Sigmoid colon (tissue), 7 donors: ENCODE measurements around the gene DPM2. TPM values are rescaled to one million over a fixed set of nuclear protein-coding genes. Genes with fewer than 3 reads are reported as not detected.
A peak's percentile ranks its signal among the peaks of the same experiment; 100 is the strongest.

ENCODE experiments used
- DNase-seq: peaks from one replicate; pipeline ENCODE4 v3.0.0-alpha.2; 2019
- H3K27ac ChIP-seq, 4 donors: fragments of 200-600 bp; sonication (generic); one replicate each; pipeline ENCODE4 v1.5.1; 2016 to 2019; ENCODE audit warnings: mild to moderate bottlenecking in 1 of 4
- H3K27me3 ChIP-seq, 3 donors: fragments of 200-600 bp; sonication (generic); one replicate each; pipeline ENCODE4 v1.5.1; 2019; ENCODE audit warnings: mild to moderate bottlenecking in 1 of 3
- H3K36me3 ChIP-seq, 4 donors: fragments of 200-600 bp; sonication (generic); one replicate each; pipeline ENCODE4 v1.5.1; 2016 to 2019
- H3K4me1 ChIP-seq, 4 donors: fragments of 200-600 bp; sonication (generic); one replicate each; pipeline ENCODE4 v1.5.1; 2017 to 2019
- H3K4me3 ChIP-seq, 4 donors: fragments of 200-600 bp; sonication (generic); one replicate each; pipeline ENCODE4 v1.5.1; 2017 to 2019; ENCODE audit warnings: mild to moderate bottlenecking in 2 of 4, moderate library complexity in 1 of 4
- H3K9me3 ChIP-seq, 4 donors: fragments of 200-600 bp in 3 of 4; sonication (generic) in 3 of 4; one replicate each; pipeline versions ENCODE4 v1.5.1 to v1.6.1; 2013 to 2019
- CTCF ChIP-seq, 4 experiments: fragments of 450-650 bp in 3 of 4; fragments of 200-600 bp in 1 of 4; IDR thresholded peaks; one replicate each; pipeline ENCODE4 v1.5.1; 2016 to 2019; ENCODE audit warnings: antibody characterized with exemption in 4 of 4, mild to moderate bottlenecking in 3 of 4, moderate library complexity in 2 of 4
- EP300 ChIP-seq, 4 donors: sonication (generic); formaldehyde crosslinking; IDR thresholded peaks; one replicate each; pipeline ENCODE4 v1.6.1; 2017; ENCODE audit warnings: antibody characterized with exemption in 4 of 4
- POLR2A ChIP-seq, 2 donors: fragments of 450-650 bp; IDR thresholded peaks; one replicate each; pipeline ENCODE4 v1.6.1; 2016; ENCODE audit warnings: antibody characterized with exemption in 2 of 2, mild to moderate bottlenecking in 2 of 2, moderate library complexity in 2 of 2
- POLR2AphosphoS5 ChIP-seq, 4 donors: sonication (generic); formaldehyde crosslinking; IDR thresholded peaks; one replicate each; pipeline ENCODE4 v1.6.1; 2017; ENCODE audit warnings: antibody characterized with exemption in 4 of 4
- WGBS, 2 donors: extraction: QIAGEN DNeasy Blood & Tissue Kit; methylation state at CpG; one replicate each; pipeline ENCODE4 v1.1.7; 2013; 5-methylcytosine and 5-hydroxymethylcytosine counted together
- intact Hi-C: fragments of 100-400 bp; cut with DNase I; formaldehyde crosslinking; loops from one replicate; pipeline ENCODE4 v1.15.1; 2023
- polyA plus RNA-seq, 3 donors: library from polyadenylated mRNA; stranded (reverse); fragments of 200-250 nt; gene quantifications; one replicate each; pipeline ENCODE4 v1.2.3, GENCODE V29; 2013
- total RNA-seq, 4 donors: library from RNA; depleted of rRNA; stranded (reverse); fragments of >200 nt; gene quantifications; one replicate each; pipeline ENCODE4 v1.1.0, GENCODE V29; 2016
- donor health status: healthy with polysubstance abuse.
- donor health status: Bipolar disorder and iron deficiency.
- donor health status: healthy.

DPM2 gene
- total and polyA plus RNA-seq, 7 donors: 6.0 to 41.9 (median 11.9) TPM

- intact Hi-C loops: no loop called here
- no peak overlapping the region for H3K4me3 ChIP-seq
- H3K27me3 ChIP-seq: no peaks in the 10 kb centered on the region
- H3K36me3 ChIP-seq: no peaks in the 10 kb centered on the region
- DNase-seq: no peak
- WGBS, 2 donors: 93 to 97% methylated on average over 13 of the region's 13 CpGs
- peaks cover 0 to 76% (median 69%) of the 10 kb centered on the region in 4 donors for H3K4me1 ChIP-seq
- peak overlapping the region; percentile 94 to 99 (median 96) for H3K27ac ChIP-seq
- no peak for TF ChIP-seq POLR2AphosphoS5 (IDR thresholded peaks at IDR 0.05)
- no peaks in the 10 kb centered on the region for H3K9me3 ChIP-seq
Observed at GRCh38 chr9:127961613-127962155, 24.0 kb upstream of the DPM2 start.

- no peaks in the 10 kb centered on the region for H3K27me3 ChIP-seq
- intact Hi-C loops: no loop called here
- H3K4me3 ChIP-seq: no peak overlapping the region
- peak overlapping the region; percentile 94 to 99 (median 96) for H3K27ac ChIP-seq
- 86 to 92% methylated on average over 2 of the region's 2 CpGs for WGBS, 2 donors
- H3K36me3 ChIP-seq: no peaks in the 10 kb centered on the region
- TF ChIP-seq EP300 (IDR thresholded peaks at IDR 0.05) (no peak), POLR2A (IDR thresholded peaks at IDR 0.05) (no peak), CTCF (IDR thresholded peaks at IDR 0.05) (no peak), POLR2AphosphoS5 (IDR thresholded peaks at IDR 0.05) (no peak)
- DNase-seq: no peak
- peaks cover 0 to 72% (median 65%) of the 10 kb centered on the region in 4 donors for H3K4me1 ChIP-seq
- no peaks in the 10 kb centered on the region for H3K9me3 ChIP-seq
Observed at GRCh38 chr9:127961155-127961490, 23.5 kb upstream of the DPM2 start.

GRCh38 chr9:127960410-127961154 is 22.9 kb upstream of the DPM2 start:
- 41 to 53% methylated on average over 11 of the region's 11 CpGs for WGBS, 2 donors
- Histone ChIP-seq H3K36me3 (no peaks in the 10 kb centered on the region), H3K4me1 (peaks cover 0 to 72% (median 65%) of the 10 kb centered on the region in 4 donors), H3K9me3 (no peaks in the 10 kb centered on the region), H3K27ac (peak overlapping the region; percentile 94 to 99 (median 96)), H3K27me3 (no peaks in the 10 kb centered on the region), H3K4me3 (no peak overlapping the region)
- intact Hi-C loops: no loop called here
- no peak for TF ChIP-seq POLR2AphosphoS5 (IDR thresholded peaks at IDR 0.05)
- TF ChIP-seq POLR2A (IDR thresholded peaks at IDR 0.05): no peak
- TF ChIP-seq CTCF (IDR thresholded peaks at IDR 0.05): no peak
- no peak for TF ChIP-seq EP300 (IDR thresholded peaks at IDR 0.05)
- DNase-seq: no peak

GRCh38 chr9:127959841-127960409 is 22.3 kb upstream of the DPM2 start:
- WGBS, 2 donors: 83 to 87% methylated on average over 2 of the region's 2 CpGs
- H3K27ac ChIP-seq: peak overlapping the region; percentile 94 to 99 (median 96)
- intact Hi-C loops: no loop called here

More at GRCh38 chr9:127959841-127960409, 22.3 kb upstream of the DPM2 start:
- no peak for DNase-seq
- Histone ChIP-seq H3K4me3 (no peak overlapping the region), H3K4me1 (peaks cover 0 to 72% (median 65%) of the 10 kb centered on the region in 4 donors), H3K27me3 (no peaks in the 10 kb centered on the region), H3K9me3 (no peaks in the 10 kb centered on the region), H3K36me3 (no peaks in the 10 kb centered on the region)
- TF ChIP-seq POLR2AphosphoS5 (IDR thresholded peaks at IDR 0.05): no peak
- no peak for TF ChIP-seq POLR2A (IDR thresholded peaks at IDR 0.05)
- no peak for TF ChIP-seq CTCF (IDR thresholded peaks at IDR 0.05)
- no peak for TF ChIP-seq EP300 (IDR thresholded peaks at IDR 0.05)
